Hippocampal formation (tissue), 2 donors: ENCODE data around the gene EPB41.
A peak's percentile ranks its signal among the peaks of the same experiment; 100 is the strongest.
"Not testable (repeated sequence)": the region's sequence is repeated elsewhere in the genome, so short reads cannot be mapped to it uniquely, and the experiment has no call there.

ENCODE experiments used
- DNase-seq, 2 donors: peaks; one replicate each; lab custom pipeline; 2025; lab: John Stamatoyannopoulos, UW

The EPB41 gene

DNA sequence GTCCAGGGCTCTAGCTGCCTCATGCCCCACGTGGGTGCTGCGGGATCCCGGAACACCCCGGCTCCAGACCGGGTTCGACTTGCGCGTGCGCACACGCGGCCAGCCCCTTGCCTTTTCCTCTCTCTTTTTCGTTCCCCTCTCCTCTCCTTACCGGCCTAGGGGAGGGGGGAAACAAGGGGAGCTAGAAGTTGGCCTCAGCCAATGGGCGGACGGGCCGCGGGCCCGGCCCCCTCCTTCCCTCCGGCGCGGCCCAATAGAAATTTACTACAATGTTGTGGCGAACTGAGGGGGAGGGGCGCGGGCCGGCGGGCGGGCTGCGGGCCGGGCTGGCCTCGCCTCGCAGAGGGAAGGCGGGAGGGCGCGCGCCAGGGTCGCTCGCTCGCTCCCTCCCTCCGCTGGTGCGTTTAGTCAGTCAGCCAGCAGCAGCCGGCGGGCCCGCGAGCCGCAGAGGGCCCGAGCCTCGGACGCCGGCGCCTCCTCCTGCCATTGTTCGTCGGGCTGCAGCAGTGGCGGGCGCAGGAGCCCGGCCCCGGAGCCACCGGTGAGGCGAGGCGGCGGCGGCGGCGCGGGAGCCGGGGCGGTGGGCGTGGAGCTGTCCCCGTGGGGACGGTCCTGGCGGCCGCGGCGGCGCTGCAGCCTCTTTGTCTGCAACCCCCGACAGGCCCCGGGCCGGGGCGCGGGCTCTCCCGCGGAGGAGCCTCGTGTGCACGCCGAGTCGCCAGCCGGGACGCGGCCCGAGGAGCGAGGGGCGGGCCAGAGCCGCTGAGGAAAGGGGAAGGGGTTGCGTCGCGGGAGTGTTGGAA lies at the start of gene EPB41:
TSS of gene EPB41 (plus strand) at position 342 of the 803 bp plus-strand sequence. CDS start 72,869 bp downstream, outside the sequence.
- peak; percentile 78 to 83 for DNase-seq

DNA sequence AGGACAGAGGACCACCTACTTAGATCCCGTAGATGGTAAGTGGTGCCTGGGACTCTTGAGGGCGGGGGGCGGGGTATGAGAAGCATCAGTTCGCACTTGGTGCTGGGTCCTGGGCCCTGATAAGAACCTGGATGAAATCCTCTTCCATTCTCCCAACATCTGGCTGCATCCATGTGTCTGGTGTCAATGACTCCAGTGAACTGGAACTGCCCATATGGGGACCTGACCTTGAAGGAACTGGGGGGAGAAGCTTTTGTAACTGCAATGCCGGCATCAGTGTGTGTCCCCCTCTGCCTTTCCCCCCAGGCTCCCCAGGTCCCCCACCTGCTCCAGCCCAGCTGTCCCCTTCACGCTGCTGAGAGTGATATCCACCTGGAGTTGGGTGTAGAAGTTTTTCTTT lies 49.7 kb upstream of the EPB41 start:
- no peak for DNase-seq

DNA sequence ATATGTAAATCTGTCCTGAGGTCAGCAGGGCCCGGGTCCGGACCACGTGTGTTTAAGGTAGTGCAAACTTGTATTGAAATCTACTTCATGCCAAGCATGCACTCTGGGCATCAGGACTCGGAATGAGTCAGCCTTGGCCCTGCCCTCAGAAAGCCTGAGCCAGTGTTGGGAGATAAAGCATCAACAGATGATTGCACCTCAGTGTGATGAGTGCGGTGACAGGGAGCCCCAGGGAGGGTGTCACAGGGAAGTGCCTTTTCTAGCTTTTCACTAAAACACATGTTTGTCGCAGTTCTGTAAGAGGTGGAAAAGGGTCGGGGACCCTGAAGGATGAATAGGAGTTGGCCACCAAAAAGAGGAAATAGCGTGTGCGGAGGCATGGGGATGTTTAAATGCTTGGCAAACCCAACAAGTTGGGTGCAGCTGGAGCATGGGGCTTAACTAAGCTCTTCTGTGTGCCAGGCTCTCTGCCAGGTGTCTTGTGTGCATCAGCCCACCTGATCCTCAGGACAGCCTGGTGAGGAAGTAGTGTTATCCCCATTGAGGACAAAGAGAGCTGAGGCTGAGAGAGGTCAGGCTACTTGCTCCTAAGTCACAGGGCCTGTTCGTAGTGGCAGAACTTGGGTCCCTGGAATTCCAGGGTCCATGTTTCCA lies 48.2 kb upstream of the EPB41 start:
- no peak for DNase-seq

DNA sequence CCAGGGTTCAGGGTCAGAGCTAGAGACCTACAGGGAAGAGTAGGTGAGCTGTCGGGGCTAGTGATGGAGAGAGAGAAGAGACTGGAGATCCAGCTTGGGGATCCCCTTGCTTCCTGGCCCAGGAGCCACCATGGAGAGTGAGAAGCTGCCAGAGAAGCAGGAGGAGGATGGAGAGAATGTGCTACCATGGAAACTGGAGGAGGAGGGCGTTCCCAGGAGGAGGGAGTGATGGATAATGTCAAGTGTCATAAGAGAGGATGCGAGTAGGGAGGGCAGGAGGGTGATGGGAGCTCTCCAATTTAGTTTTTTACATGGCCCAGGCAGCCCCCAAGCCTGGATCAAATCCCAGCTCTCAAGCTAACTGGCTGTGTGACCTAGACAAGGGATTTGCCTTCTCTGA lies 46.5 kb upstream of the EPB41 start:
- no peak for DNase-seq

DNA sequence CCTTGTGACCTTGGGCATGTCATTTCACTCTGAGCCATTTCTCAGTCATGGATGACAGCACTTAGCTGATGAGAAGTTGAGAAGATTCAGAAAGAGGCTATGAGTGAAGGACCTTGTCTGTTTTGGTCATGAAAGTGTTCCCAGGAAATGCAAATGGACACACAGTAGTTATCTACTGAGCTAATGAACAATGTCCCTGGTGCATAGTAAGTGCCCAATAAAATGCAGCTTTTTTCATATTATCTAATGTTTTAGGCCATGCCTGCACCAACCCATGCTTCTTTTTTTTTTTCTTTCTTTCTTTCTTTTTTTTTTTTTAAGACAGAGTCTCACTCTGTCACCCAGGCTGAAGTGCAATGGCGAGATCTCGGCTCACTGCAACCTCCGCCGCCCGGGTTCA lies 44.4 kb upstream of the EPB41 start:
- DNase-seq: no peak

DNA sequence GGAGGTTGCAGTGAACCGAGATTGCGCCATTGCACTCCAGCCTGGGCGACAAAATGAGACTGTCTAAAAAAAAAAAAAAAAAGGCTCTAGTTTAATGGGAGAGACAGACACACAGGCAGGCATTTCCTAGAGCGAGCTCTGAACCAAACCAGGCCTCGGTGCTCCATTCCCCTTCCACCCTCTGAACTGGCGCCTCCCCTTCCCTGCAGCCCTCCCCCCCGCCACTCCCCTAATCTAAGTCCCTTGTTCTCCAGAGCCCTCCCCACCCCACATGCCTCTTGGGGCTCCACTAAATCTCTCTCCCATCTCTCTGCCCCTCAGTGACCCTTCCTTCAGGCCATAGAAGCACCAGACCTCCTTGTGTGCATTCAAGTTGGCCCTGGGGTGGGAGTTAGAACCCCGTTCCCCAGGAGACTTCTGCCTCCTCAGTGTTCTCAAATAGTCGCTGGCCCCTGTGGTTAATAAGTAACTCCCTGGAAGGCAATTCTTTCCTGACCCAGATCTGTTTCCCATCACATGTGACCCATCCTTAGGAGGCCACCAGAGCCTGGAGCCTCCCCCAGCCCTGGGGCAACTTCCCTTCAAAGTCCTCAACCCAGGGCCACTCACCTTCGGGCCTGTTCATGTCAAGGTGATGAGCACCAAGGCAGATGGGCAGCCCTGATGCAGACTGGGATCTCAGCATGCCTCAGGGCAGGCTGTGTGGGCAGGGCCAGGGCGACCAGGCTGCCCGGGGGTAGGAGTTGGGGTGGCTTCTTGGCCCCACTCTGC lies 42.6 kb upstream of the EPB41 start:
- no peak for DNase-seq

DNA sequence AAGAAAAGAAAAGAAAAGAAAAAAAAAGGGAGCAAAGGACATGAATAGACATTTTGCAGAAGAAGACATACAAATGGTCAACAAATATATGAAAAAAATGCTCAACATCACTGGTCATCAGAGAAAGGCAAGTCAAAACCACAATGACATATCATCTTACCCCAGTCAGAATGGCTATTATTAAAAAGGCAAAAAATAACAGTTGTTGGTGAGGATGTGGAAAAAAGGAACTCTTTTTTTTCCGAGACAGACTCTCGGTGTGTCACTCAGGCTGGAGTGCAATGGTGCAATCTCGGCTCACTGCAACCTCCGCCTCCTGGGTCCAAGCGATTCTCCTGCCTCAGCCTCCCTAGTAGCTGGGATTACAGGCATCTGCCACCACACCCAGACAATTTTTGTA lies 39.2 kb upstream of the EPB41 start:
- not testable (repeated sequence) for DNase-seq

DNA sequence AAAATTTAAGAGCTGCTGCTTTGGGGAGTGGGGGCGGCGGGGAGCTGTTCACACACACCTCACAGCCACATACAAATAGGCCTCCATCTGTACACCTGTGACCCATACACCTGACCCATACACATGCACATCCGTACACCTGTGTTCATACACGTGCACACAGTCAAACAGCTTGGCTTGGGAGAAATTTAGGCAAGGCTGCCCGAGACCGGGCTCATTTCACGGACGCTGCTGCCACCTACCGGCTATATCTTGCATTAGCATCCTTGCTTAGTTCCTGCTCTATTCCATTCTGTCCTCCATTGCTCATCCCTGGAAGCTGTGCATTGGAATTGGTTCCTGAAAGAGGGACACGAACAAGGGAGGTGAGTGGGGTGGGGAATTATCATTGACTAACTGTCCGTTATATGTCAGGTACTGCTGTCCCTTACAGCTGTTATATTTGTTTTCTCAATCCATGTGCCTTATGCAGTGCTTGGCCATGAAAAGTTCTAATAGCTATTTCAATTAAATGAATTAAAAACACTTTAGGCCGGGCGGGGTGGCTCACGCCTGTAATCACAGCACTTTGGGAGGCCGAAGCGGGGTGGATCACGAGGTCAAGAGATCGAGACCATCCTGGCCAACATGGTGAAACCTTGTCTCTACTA lies 37.1 kb upstream of the EPB41 start:
- peak; percentile 52 to 57 for DNase-seq

DNA sequence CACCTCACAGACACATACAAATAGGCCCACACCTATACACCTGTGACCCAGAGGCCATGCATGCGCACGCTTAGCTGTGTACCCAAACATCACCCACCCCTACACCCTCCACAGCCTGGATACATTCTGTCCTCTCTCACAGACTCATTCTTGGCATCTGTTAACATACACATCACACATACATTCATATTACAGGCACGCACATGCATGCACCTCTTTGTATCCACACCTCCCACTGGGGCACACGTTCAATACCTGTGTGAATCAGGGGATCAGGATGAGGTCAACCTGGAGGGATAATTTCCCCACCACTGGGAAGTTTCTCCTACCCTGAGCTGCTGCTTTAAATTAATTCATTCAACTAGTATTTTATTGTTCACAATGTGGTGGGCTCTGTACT lies 35.6 kb upstream of the EPB41 start:
- DNase-seq: no peak

DNA sequence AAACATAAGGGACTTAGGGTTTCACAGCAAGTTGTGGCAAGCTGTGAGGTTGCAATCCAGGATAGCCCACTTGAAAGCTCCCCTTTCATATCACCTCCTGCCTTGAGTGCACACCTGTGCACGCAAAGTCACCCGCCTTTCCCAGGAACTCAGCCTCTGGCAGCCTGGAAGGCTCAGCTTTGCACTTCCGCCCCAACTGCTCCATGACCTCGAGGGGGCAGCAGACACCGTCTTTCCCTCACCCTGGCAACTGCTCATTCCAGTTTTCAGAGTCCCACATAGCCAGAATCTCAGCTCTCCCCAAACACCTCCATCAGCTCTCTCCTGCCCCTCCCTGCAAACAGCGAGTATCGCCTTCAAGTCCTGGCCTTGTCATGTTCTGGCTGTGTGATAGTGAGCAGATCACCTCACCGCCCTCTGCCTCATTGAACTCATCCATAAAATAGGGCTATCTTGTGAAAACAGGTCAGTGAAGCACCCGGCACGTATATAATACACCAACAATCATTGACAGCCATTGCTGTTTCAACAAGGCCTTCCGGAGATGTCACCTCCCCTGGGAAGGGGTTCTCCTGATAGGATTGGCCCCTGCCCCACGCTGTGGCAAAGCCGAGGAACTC lies 32.2 kb upstream of the EPB41 start:
- DNase-seq: peak; percentile 70 to 78

DNA sequence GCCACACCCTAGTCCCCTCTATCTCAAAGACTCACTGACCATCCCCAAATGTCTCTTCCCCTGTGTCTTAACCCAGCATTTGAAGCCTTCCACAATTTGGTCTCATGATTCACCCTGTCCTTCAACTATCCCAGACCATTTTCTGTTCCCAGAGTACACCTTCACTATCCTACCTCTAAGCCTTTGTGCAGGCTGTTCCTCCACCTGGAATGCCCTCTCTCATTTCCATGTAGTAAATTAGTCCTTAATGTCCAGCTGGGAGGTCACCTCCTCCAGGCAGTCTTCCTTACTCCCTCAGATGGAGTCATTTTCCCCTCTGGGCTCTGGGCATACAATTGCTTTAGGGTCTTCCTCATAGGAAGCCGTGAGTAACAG lies 31.1 kb upstream of the EPB41 start:
- DNase-seq: no peak

DNA sequence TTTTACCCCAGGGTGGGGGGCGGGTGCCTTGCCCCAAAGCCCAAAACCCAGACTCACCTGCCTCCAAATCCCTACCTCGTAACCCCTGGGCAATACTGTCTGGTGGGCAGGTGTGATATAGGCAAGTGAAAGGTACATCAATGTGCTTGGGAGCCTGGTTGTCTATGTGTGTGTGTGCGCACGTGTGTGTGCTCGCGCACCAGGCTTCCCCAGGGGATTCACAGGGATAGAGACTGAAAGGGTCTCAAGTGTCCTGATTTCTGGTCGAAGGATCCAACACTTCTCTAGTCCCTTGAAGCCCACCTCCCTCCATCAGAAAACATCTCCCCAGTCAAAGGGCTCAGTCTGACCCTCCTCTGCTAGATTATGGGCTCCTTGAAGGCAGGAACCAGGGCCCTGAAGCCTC lies 28.9 kb upstream of the EPB41 start:
- DNase-seq: no peak

DNA sequence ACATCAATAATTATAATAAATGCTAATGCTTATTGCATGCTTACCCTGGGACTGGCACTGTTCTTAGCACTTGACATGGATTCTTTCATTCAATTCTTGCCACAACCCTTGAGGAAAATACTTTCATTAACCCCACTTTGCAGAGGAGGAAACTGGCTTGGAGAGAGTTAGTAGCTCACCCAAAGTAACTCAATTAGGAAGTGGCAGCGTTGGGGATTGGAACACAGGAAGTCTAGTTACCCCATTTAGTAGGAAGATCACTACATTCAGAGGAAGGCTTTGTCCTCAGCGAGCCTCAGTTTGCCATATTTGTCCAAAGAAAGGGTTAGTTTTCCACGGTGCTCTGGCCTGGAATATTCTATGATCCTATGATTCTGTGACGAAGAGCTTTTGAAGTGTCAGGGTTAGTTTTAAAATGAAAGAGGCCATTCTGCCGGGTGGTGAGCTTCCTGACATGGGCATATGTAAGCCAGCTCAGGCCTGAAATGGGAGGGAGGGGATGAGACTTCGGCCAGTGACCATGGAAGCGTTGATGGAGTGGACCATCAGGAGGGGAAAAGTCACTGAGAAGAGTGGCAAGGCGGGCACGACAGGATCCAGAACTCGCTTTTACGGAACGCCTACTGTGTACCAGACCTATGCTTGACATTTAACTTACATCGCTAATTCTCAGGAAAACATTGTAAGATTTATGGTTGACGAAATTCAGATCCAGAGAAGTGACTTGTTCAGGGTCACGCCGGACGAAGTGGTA lies 28.2 kb upstream of the EPB41 start:
- no peak for DNase-seq

DNA sequence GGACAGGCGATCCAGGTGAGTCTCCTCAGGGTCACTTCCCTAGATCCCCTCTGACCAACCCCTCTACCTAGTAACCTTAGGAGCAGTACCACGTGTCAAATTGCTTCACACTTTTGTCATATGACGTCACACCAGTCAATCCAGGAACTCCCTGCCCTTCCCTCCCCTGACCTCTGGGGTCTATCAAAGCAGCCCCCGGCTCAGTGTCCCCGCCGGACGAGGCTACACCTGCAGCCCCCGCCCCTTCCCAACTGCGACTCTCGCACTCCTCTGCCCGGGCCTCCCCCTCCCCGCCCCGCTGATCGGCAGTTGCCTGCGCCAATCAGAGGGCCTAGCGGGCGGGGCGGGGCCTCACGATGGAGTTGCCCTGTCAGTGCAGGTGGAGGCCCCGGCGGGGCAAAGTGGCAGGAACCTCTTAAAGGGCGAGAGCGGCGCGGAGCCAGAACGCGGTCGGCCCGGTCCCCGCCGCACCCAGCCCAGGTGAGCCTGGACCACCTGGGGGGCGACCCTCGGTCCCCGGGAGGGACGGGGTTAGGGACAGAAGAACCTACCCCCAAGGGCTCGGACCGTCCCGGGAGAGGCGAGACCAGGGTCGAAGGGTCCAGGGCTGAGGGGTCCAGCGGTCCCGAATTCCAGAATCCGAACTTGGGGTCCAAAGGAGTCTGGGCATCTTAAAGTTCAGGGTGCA lies 27.5 kb upstream of the EPB41 start:
- DNase-seq: peak; percentile 39 to 42

DNA sequence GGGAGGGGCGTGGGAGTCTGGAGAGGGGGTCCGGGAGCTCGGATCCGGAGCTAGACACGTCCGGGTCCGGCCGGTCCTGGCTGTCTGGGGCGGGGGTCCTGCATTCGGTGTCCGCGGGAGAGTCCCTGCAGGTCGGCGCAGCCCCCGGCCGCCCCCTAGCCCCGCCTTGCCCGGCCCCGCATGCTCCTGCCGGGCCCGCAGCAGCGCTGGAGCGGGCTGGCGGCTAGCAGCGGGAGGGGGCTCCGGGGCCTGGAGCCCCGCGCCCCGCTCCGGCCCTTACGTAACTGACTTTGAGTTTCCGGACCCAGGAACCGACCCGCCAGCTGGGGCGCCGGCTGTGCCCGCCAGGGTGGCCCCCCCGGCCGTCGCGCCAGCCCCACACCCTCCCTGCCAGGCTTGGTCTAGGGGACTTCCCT lies 26.9 kb upstream of the EPB41 start:
- peak in 1 of 2 donors; percentile 7 for DNase-seq

DNA sequence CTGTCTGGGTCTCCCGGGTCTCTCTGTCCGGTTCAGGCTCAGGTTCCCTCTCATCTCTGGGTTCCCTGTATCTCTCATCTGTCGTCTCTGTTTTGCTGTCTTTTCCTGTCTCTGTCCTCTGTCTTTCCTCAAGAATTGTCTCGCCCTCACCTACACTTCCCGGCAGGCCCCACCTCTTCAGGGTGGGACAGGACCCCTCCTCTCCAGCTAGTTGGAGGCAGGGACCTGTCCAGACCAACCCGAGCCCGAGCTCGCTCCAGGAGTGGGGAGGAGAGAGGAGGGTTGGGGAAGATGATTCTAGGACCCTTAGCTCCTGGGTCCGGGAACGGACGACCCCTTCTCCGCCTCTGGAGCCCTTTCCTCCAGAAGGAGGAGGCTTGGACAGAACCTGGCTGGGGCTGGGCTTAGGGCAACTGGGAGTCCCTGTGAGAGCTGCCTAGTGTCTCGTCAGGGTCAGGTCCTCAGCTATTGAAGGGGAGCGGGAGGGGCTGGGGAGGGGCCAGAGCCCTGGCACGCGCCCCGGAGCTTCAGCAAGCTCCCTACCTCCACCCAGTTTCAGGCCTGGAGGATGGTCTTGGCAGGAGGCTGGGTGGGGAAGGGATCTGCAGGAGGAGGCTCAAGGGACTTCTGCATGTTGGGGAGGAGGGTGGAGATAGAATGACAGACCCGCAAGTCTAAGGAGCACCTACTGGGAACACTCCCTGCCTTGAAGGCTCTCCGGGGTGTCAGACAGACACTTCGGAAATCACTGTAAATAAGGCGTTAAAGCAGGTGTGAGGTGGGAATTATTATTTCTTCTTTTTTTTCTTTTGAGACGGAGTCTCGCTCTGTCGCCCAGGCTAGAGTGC lies 26.3 kb upstream of the EPB41 start:
- DNase-seq: no peak

DNA sequence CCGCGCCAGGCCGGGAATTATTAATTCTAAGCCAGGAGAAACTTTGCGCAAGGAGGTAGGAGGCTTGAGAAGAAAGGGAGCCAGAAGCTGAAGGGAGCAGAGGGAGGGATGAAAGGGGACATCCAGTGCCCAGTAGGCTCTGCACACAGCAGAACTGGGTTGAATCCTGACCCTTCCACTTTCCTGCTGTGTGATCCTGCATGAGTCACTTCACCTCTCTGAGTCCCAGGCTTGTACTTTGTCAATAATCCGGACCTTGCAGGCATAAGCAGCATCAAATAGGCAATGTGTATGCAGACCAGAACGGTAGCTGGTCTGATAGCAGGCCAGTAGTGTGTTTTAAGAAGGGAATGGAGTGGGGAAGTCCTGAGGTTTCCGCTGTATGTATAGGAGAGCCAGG lies 25.5 kb upstream of the EPB41 start:
- no peak for DNase-seq

DNA sequence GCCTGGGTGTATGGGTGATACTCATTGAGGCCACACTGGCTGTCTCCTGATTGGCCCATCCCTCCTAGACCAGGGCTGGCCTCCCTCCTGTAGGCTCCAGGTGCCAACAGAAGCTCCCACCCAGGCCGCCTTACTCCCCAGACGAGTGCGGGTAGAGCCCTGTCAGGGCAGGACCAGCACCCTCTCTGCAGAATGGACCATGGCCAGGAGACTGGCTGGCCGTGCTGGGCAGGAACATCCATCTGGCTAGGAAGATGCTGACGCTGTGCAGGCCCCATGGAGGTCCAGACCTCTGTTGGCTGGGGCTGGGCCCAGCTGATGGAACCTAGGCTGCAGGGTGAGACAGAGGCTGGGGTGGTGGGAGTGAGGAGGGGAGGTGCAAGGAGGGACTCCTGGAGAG lies 25.0 kb upstream of the EPB41 start:
- no peak for DNase-seq

DNA sequence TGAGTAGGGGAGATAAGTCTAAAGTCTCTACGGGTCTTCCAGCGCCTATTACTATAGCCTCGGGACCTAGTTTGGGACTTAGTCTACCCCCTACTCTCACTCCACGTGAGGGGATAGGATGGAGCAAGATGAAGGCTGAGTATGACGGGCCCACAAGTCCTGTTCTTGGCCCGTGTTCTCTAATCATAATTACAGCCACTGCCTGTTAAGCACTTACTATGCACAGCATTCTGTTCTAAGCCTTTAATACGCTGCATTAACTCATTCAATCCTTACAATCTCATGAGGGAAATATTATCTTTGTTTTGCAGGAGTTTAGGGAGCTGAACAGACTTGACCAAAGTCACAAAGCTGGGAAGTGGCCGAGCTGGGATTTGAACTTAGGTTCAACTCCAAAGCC lies 23.9 kb upstream of the EPB41 start:
- DNase-seq: no peak

DNA sequence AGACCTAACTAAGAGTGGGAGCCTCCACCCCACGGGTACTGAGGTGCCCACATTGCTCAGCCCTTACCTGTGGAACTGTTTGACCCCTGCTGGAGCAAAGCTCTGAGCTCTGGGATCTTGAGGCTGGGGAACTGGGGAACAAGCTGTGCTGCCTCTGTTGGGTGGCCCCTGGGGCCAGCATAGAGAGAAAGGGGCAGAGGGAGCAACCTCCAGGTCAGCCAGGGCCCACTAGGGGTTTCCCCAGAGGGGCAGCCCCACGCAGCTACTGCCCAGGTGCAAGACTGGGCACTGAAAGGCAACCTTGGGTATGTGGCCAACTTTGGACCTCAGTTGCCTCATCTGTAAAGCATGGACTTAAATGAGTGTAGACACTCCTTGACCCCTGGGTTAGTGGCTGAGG lies 23.5 kb upstream of the EPB41 start:
- no peak for DNase-seq
